ENCODE data around the gene ALDH7A1.
"Not testable (repeated sequence)": the region's sequence is repeated elsewhere in the genome, so short reads cannot be mapped to it uniquely, and the experiment has no call there.

The ALDH7A1 gene

DNA sequence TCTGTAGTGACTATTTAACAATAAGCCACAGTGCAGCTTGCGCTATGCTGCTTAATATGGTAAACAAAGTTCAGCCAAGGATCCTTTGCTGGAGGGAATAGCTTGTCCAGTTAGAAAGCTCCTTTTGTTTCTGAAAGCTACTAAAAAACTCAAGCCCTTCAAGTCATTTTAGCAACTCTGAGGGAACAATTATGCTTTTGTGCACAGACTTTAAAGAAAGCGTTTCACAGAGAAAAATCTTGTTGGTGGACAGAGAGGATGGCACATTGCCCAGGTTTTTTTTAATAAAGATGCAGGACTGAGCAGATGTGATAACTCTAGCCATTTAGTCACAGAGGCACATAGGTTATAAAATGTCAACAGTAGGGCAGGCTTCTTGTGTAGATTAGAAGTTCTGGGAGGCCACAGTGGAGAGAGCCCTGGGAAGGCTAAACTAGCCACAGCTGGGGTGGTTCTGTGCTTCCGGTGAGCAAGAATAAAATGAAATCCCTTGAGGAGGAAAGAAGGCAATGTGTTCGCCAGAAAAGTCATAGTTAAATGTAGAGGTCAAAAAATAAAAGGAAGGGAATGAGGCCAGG, 63.4 kb downstream of the ALDH7A1 start:
- no peak for DNase-seq

DNA sequence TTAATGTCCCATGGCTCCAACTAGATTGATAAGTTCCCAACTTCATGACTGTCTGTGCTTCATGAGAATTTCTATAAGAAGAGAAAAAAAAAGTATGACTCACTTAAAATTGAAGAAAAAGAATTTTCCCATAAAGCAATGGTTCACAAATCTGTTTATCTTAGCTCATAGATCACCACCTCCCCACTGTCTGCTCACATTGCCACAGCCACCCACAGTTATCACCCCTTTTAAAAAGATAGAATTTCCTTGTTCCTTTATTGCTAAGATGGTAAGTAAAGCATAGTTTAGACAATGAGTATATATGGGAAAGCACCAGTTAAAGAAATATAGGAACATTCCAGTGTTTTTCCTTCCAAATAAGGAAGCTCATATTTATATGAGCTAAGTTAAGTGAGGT, 67.1 kb downstream of the ALDH7A1 start:
- no peak for DNase-seq

DNA sequence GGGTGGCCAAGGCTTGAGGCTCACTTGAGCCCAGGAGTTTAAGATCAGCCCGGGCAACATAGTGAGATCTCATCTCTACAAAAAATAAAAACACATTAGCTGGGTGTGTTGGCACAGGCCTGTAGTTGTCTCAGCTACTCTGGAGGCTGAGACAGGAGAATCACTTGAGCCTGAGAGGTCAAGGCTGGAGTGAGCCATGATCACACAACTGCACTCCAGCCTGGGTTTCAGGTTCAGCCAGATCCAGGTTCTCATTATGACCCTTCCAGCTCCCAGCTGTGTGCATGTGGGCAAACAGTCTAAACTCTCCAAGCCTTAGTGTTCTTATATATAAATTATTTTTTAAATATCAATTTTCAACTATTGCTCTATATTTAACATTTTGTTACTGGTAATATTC, 67.9 kb downstream of the ALDH7A1 start:
- no peak for DNase-seq

DNA sequence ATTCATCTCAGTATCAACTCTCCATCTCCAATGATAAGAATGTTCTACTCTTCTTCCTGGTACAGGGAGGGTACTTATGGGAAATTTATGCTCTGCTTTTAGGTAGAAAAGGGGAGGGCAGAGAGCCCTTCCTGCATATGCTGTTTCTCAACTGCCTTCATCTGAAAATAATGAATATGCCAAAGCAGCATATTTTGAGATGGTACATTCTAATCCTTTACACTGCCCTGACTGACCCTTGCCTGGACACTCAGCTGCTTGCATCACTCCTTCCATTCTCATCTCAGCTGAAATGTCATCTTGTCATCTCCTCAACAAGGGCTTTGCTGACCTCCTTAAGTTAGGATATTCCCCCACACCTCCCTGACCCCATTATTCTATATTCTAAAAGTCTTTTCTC, 68.5 kb downstream of the ALDH7A1 start:
- DNase-seq, result no peak

- no peak for DNase-seq
These were observed 69.3 kb downstream of the ALDH7A1 start for GRCh38 chr5:126525630-126526245.

- no peak for DNase-seq
These were observed 71.1 kb downstream of the ALDH7A1 start for GRCh38 chr5:126523818-126524510.

DNA sequence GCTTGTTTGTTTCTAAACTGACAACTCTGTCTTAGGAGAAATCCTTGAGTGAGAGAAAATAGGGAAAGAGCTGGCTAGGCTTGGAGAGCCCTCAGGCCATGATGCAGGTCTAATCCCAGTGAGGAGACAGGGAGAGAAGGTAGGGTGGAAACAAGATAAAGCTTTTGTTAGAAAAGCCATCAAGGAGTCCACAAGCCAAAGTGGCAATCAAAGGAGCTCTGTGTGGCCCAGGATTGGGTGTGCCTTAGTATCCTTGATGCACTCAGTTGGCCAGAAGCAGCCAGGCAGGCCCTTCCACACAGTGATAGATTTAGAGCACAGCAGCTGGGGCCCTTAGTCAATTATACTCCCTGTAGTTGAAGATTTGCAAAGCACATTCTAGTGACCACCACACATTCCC, 73.9 kb downstream of the ALDH7A1 start:
- no peak for DNase-seq

GRCh38 chr5:126520593-126520953, 74.4 kb downstream of the ALDH7A1 start:
- DNase-seq, result no peak

- DNase-seq, result no peak
These were observed 75.1 kb downstream of the ALDH7A1 start for GRCh38 chr5:126519637-126520592.

GRCh38 chr5:126519223-126519622, 75.8 kb downstream of the ALDH7A1 start:
- not testable (repeated sequence) for DNase-seq

DNA sequence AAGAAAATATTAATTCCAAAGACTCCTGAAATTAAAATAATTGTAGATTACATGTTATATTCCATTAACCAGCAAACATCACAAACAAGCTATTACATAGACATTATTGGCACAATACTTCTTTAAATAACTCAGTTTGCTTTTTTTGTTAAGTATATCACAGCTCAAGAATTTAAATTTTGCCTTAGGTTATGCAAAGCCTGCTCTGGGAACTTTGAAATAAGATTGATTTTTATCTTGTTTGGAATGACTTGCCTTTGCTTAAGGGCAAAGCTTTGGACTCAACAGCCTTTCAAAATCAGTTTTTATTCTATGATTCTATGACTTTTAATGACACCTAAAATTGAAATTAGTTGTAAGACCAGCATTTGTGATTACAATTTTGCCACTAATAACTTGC, 78.2 kb downstream of the ALDH7A1 start:
- no peak for DNase-seq

- peak; percentile 46 for DNase-seq
These were observed 78.9 kb downstream of the ALDH7A1 start for GRCh38 chr5:126516133-126516532.

DNA sequence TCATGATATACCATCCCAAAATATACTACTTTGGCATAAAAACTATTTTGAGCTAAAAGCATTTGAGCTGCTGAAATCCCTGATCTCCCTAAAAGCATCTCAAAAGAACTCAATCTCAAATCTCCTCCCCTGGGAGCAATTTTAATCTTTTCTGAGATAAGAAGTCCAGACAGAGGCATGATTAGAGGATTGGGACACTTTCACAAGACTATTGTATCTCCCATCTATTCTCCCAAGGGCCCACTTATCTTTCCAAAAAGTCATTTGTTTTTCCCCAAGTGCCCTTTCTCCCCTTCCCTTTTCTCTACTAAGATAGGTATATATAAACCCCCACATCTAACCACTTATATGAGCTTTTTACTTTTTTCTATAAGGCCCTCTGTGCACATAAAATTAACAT, 79.7 kb downstream of the ALDH7A1 start:
- no peak for DNase-seq

DNA sequence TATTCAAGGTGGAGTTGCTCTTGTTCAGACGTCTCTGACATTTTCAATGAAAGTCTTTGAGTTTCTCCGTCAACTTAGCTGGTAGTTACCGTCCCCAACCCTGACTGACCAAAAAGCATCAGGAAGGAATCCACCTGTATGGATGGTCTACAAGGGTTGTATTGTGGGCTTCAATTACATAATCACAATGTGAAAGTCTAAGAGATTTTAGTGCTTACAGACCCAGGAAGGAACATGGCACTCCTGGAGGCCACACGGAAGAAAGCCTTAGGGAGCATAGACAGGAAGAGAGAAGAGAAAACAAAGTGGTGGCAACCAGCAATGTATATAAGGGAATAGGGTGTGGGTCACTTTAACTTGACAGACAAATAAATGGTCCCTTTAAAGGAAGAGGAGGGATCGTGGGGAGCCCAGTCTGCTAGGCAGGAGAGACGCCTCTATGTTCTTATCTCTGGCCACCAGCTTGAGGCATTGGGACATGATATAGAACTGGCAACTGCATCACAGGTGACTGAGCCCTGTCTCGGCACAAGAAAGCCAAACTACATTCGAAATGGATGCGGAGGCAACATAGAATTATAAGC, 80.4 kb downstream of the ALDH7A1 start:
- DNase-seq, result no peak

DNA sequence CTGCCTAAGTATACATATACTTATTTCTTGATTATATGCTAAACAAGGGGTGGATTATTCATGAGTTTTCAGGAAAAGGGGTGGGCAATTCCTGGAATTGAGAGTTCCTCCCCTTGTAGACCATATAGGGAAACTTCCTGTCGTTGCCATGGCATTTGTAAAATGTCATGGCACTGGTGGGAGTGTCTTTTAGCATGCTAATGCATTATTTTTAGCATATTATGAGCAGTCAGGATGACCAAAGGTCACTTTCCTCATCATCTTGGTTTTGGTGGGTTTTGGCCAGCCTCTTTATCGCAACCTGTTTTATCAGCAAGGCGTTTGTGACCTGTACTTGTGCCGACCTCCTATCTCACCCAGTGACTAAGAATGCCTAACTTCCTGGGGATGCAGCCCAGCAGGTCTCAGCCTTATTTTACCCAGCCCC, 80.9 kb downstream of the ALDH7A1 start:
- no peak for DNase-seq

DNA sequence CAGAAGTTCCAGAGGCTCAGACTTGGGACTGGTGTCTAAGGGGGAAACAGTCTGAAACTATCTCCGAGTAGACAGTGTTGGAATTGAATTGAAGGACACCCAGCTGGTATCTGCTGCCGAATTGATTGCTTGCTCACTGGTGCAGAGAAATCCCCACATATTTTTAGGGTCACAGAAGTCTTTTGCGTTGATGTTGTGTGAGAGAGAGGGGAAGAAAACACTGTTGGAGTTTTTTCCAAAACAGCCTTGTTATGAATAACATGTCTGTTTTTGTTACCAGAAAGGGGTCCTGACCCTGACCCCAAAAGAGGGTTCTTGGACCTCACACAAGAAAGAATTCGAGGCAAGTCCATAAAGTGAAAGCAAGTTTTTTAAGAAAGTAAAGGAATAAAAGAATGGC, 81.3 kb downstream of the ALDH7A1 start:
- DNase-seq, result no peak

DNA sequence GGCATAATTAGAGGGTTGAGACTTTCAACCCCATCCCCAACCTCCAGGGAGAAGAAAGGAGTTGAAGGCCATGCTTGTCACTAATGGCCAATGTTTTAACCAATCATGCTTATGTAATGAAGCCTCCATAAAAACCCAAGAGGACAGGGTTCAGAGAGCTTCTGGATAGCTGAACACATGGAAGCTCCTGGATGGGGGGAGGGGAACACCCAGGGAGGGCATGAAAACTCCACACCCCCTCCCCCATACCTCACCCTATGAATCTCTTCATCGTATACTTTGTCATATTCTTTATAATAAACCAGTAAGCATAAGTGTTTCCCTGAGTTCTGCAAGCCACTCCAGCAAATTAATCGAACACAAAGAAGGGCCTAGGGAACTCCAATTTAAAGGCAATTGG, 81.7 kb downstream of the ALDH7A1 start:
- no peak for DNase-seq

DNA sequence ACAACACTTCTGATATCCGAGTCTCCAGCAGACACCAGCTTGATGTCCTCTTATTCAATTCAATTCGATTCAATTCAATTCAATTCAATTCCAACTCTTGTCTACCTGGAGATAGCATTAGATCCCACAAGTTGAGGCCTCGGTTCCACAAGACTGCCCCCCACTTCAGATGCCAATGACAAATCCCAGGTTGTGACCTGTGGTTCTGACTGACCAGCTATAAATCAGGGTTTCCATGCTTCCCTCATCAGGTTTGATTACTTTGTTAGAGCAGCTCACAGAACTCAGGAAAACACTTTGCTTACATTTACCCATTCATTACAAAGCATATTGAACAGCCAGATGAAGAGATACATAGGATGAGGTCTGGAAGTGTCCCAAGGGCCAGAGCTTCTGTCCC, 82.6 kb downstream of the ALDH7A1 start:
- DNase-seq, result no peak

DNA sequence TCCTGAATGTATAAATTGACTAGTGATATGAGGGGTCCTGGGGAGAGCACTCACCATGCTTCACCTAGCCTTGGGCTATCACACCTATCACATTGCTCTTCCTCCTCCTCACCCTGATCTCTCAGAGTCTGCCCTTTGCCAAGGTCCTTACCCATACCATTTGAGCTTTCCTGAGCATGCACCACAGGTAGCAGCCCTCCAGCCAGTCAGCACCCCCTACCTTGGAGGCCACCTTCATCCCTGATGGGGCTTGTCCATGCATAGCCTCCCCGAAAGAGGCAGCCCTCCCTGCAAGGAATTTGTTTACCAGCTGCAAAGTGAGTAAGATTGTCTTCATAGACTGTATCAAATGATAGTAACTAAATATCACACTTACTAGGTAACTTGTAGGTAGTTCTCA, 83.1 kb downstream of the ALDH7A1 start:
- no peak for DNase-seq

DNA sequence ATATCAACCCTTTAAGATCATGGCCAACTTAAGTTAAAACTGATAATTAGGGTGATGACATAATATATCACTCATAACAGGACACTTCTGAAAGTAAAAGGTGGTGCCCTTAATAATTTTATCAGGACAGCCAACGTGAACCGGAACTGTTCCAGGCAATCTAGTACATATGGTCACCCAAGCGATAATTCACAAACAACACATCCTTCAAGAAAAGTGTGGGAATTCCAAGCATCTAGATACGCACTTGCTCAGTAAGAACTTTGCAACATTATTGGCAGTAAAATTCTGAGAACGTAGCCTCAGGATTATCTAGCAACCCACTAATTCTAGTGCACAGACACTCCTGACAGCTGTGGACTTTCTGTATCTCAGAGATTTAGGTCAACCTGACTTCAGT, 85.7 kb downstream of the ALDH7A1 start:
- no peak for DNase-seq

- no peak for DNase-seq
These were observed 86.1 kb downstream of the ALDH7A1 start for GRCh38 chr5:126508962-126509279.

DNA sequence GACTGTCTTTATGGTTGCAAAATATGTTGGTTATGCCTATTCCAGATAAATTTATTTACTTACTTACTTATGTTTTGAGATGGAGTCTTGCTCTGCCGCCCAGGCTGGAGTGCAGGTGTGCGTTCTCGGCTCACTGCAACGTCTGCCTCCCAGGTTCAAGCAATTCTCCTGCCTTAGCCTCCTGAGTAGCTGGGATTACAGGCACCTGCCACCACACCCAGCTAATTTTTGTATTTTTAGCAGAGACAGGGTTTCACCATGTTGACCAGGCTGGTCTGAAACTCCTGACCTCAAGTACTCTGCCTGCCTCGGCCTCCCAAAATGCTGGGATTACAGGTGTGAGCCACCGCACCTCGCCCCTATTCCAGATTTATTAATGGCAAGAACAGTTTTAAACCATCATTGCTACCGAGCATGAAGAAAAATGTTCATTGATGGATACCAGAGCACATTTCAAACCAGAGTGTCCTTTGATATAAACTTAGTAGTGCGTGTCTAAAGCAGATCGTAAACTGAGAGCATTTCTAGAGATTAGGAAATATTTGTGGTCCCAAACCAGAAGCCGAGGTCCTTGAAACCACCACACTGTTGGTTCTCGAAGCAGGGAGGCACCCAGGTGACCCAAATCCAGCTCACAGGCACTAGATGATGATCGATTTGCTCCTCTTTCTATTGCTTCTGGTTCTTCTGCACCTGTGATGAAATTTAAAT, 86.6 kb downstream of the ALDH7A1 start:
- DNase-seq, result no peak

DNA sequence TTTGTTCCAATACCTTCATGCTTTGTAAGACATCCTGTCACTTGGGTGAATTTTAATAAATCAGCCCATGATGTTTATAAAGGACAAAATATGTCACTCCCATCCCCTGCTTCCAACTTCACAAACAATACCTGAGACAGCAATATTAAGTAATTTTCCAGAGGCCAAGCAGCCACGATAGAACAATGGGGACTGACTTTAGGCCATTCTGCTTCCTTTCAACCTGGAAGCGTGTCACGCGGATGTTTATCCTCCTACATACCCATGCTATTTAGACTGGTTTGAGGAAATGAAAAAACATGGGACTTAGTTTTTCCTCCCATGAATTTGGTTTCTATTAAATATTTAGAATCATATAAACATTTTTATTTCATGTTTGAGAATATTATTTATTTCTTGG, 88.9 kb downstream of the ALDH7A1 start:
- no peak for DNase-seq
